Esophagus muscularis mucosa (tissue), 4 donors: Measurements from ENCODE around the gene STIP1.

Experiments used
- CTCF ChIP-seq, 3 experiments: fragments of 200-600 bp in 2 of 3; fragments of 450-650 bp in 1 of 3; sonication (generic) in 2 of 3; IDR thresholded peaks; one replicate each; pipeline ENCODE4 v1.5.1; 2017 to 2019; ENCODE audit warnings: antibody characterized with exemption in 3 of 3, mild to moderate bottlenecking in 2 of 3, moderate library complexity in 1 of 3
- EP300 ChIP-seq: sonication (generic); formaldehyde crosslinking; IDR thresholded peaks from one replicate; pipeline ENCODE4 v1.6.1; 2017; ENCODE audit warnings: antibody characterized with exemption
- POLR2A ChIP-seq: fragments of 450-650 bp; IDR thresholded peaks from one replicate; pipeline ENCODE4 v1.6.1; 2017; ENCODE audit warnings: antibody characterized with exemption, moderate library complexity, mild to moderate bottlenecking, low read depth

GRCh38 chr11:64241491-64242374 is 55.8 kb downstream of the STIP1 start:
- no peak for TF ChIP-seq CTCF (IDR thresholded peaks at IDR 0.05)
- peak; percentile 69 for TF ChIP-seq POLR2A
- no peak for TF ChIP-seq EP300
